ENCODE data around the gene VWA8.

DNA sequence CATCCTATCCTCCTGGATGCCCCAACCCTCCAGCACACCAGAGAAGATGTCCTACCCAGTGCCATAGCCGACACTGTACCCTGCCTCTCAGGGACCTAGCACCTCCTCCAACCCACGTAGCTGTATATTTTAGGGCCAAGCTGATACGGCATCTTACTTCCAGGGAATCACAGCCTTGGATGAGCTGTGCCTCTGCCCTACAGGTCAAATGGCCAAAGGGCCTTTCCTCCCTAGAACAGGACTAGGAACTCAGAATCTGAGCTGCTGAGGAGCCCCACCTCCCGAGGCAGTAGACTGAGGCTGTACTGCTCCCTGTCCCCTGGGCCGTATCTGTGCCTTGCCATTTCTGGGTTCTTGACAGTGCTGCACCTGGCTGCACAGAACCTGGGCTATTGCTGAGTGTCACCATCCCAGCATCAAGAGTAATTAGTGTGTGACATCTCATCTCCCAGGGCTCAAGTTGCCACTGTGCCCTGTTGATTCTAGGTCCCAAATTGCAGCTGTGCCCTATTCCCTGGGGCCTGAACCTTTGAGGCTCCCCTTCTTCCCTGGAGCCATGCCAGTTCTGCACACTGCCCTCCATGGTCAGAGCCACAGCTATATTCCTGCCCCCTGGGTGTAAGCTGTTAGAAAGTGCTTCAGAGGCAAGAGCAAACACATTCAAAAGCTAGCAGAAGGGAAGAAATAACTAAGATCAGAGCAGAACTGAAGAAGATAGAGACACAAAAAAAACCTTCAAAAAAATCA is 41.0 kb downstream of the VWA8 start:
- no peak for TF ChIP-seq GATA2 (IDR thresholded peaks at IDR 0.05; ENCODE audit: low read depth, low read length)
- no peak for TF ChIP-seq GATA3 (IDR thresholded peaks at IDR 0.05; ENCODE audit: low read depth, low read length)
